Liver (tissue), 9 donors: Measurements from ENCODE around the gene FAXDC2. TPM values are rescaled to one million over a fixed set of nuclear protein-coding genes. Genes with fewer than 3 reads are reported as not detected.

Source experiments
- DNase-seq: peaks from one replicate; pipeline ENCODE4 v3.0.0-alpha.2; 2017; ENCODE audit warnings: low spot score
- H3K27ac ChIP-seq, 2 donors: one replicate each; pipeline ENCODE4 v1.7.0; 2013; ENCODE audit warnings: inconsistent platforms in 2 of 2, low read length in 2 of 2, control low read depth in 1 of 2, low read depth in 1 of 2, mild to moderate bottlenecking in 1 of 2
- H3K27me3 ChIP-seq, 4 donors: one replicate each; pipeline versions ENCODE4 v1.6.1 to v1.7.0; 2013; ENCODE audit warnings: low read length in 3 of 4, inconsistent platforms in 1 of 4, mild to moderate bottlenecking in 1 of 4, moderate library complexity in 1 of 4; ENCODE audit not compliant: control insufficient read depth in 4 of 4, insufficient read depth in 4 of 4
- H3K36me3 ChIP-seq, 4 donors: one replicate each; pipeline versions ENCODE4 v1.6.1 to v1.7.0; 2013; ENCODE audit warnings: low read length in 3 of 4, mild to moderate bottlenecking in 3 of 4, low read depth in 1 of 4, moderate library complexity in 1 of 4; ENCODE audit not compliant: control insufficient read depth in 4 of 4, insufficient read depth in 3 of 4
- H3K4me1 ChIP-seq, 4 donors: one replicate each; pipeline versions ENCODE4 v1.6.1 to v1.7.0; 2013; ENCODE audit warnings: low read length in 3 of 4, mild to moderate bottlenecking in 3 of 4, moderate library complexity in 1 of 4; ENCODE audit not compliant: control insufficient read depth in 4 of 4, insufficient read depth in 4 of 4
- H3K4me3 ChIP-seq, 3 donors: one replicate each; pipeline versions ENCODE4 v1.6.1 to v1.7.0; 2013; ENCODE audit warnings: low read length in 3 of 3, control low read depth in 1 of 3, low read depth in 1 of 3, mild to moderate bottlenecking in 1 of 3
- H3K9ac ChIP-seq, 2 donors: one replicate each; pipeline ENCODE4 v1.7.0; 2013; ENCODE audit warnings: low read length in 2 of 2, mild to moderate bottlenecking in 2 of 2, moderate library complexity in 2 of 2, control low read depth in 1 of 2, low read depth in 1 of 2
- H3K9me3 ChIP-seq, 4 donors: one replicate each; pipeline versions ENCODE4 v1.6.1 to v1.7.0; 2013; ENCODE audit warnings: low read length in 3 of 4; ENCODE audit not compliant: control insufficient read depth in 4 of 4
- EGR1 ChIP-seq, 2 donors: IDR thresholded peaks; 2 replicates each; pipeline ENCODE4 v1.6.1; 2016 to 2018; ENCODE audit warnings: antibody characterized with exemption in 2 of 2, low read depth in 2 of 2
- FOXA1 ChIP-seq: IDR thresholded peaks from 2 replicates; pipeline ENCODE4 v1.6.1; 2016; ENCODE audit warnings: antibody characterized with exemption
- FOXA2 ChIP-seq: IDR thresholded peaks from 2 replicates; pipeline ENCODE4 v1.6.1; 2016; ENCODE audit warnings: antibody characterized with exemption
- GABPA ChIP-seq, 2 donors: IDR thresholded peaks in 1 of 2; conservative IDR thresholded peaks in 1 of 2; 2 replicates each; pipeline ENCODE4 v1.6.1; 2016; ENCODE audit warnings: antibody characterized with exemption in 2 of 2, mild to moderate bottlenecking in 1 of 2, moderate library complexity in 1 of 2
- HNF4A ChIP-seq, 2 donors: conservative IDR thresholded peaks; 2 replicates each; pipeline ENCODE4 v1.6.1; 2016; ENCODE audit warnings: antibody characterized with exemption in 2 of 2, mild to moderate bottlenecking in 2 of 2
- HNF4G ChIP-seq: IDR thresholded peaks from 2 replicates; pipeline ENCODE4 v1.6.1; 2016; ENCODE audit warnings: antibody characterized with exemption
- JUND ChIP-seq, 2 donors: IDR thresholded peaks; 2 replicates each; pipeline ENCODE4 v1.6.1; 2016; ENCODE audit warnings: antibody characterized with exemption in 2 of 2
- NR2F2 ChIP-seq: IDR thresholded peaks from 2 replicates; pipeline ENCODE4 v1.6.1; 2016; ENCODE audit warnings: antibody characterized with exemption
- REST ChIP-seq: IDR thresholded peaks from 2 replicates; pipeline ENCODE4 v1.6.1; 2016; ENCODE audit warnings: antibody characterized with exemption, mild to moderate bottlenecking
- RXRA ChIP-seq, 2 donors: IDR thresholded peaks; 2 replicates each; pipeline ENCODE4 v1.6.1; 2017 to 2018; ENCODE audit warnings: antibody characterized with exemption in 2 of 2, mild to moderate bottlenecking in 1 of 2
- SP1 ChIP-seq: IDR thresholded peaks from 2 replicates; pipeline ENCODE4 v1.6.1; 2018; ENCODE audit warnings: antibody characterized with exemption, mild to moderate bottlenecking
- YY1 ChIP-seq: IDR thresholded peaks from 2 replicates; pipeline ENCODE4 v1.6.1; 2016; ENCODE audit warnings: antibody characterized with exemption, mild to moderate bottlenecking
- WGBS: extraction: QIAGEN DNeasy Blood & Tissue Kit; methylation state at CpG from one replicate; pipeline ENCODE4 v1.1.7; 2013; 5-methylcytosine and 5-hydroxymethylcytosine counted together
- polyA plus RNA-seq, 2 donors: library from polyadenylated mRNA; stranded (reverse) in 1 of 2; unstranded in 1 of 2; fragments of 200-250 nt in 1 of 2; fragments of >200 nt in 1 of 2; fragmentation: Nextera tagmentation in 1 of 2; extraction: Ambion mirVana in 1 of 2; gene quantifications; one replicate each; pipeline versions ENCODE4 v1.2.1 to v1.2.3, GENCODE V29; 2013 to 2015
- total RNA-seq, 2 donors: library from RNA; depleted of rRNA; stranded (reverse); fragments of >200 nt; gene quantifications; one replicate each; pipeline ENCODE4 v1.2.3, GENCODE V29; 2014
- TF ChIP-seq, protein P1 (sequence below): IDR thresholded peaks from 2 replicates; pipeline ENCODE4 v1.6.1; 2016; ENCODE audit warnings: antibody characterized with exemption
- TF ChIP-seq, protein P2 (sequence below): IDR thresholded peaks from 2 replicates; pipeline ENCODE4 v1.6.1; 2016; ENCODE audit warnings: antibody characterized with exemption
- TF ChIP-seq, protein P3 (sequence below): fragments of 150-350 bp; IDR thresholded peaks from 2 replicates; pipeline ENCODE4 v1.5.1; 2017; ENCODE audit warnings: improper control_type of control experiment, low read depth, low read length; ENCODE audit not compliant: missing input control
- donor health status: healthy.
- donor health status: healthy.
- donor health status: healthy.
- donor health status: healthy.
- donor health status: healthy.

FAXDC2 gene
- total and polyA plus RNA-seq, 4 donors = 27.5 to 110 (median 64.5) TPM

DNA sequence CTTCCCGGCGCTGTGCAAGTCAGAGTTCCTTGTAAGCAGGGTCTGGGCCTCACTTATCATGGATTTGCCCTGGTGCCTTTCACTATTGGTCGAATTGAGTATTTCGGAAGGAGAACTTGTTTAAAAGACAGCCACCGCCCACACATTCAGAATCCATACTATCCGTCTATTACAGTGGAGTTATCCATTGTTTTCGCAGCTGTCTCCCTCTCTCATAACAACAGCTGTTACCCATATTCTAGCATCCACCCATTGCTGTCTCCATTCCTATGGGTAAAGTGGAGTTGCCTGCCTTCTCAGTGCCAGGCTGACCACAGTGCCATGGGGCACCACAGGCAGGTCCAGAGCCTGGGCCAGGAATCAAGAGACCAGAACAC lies 20.2 kb downstream of the FAXDC2 start:
- Histone ChIP-seq H3K27ac (no peak overlapping the region), H3K9me3 (no peaks in the 10 kb centered on the region), H3K27me3 (no peaks in the 10 kb centered on the region), H3K36me3 (peaks cover 3 to 27% (median 21%) of the 10 kb centered on the region in 4 donors), H3K9ac (no peak overlapping the region), H3K4me1 (peaks cover 3 to 10% (median 8%) of the 10 kb centered on the region in 4 donors), H3K4me3 (no peak overlapping the region)
- TF ChIP-seq NR2F2 = no peak
- TF ChIP-seq, protein P1, sequence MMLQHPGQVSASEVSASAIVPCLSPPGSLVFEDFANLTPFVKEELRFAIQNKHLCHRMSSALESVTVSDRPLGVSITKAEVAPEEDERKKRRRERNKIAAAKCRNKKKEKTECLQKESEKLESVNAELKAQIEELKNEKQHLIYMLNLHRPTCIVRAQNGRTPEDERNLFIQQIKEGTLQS = no peak
- no peak for DNase-seq
- WGBS = 84% methylated on average over 7 of the region's 7 CpGs

GRCh38 chr5:154829589-154830218 lies 20.7 kb downstream of the FAXDC2 start:
- peaks cover 2 to 5% (median 4%) of the 10 kb centered on the region in 4 donors for H3K4me1 ChIP-seq
- H3K9ac ChIP-seq = no peak overlapping the region
- H3K36me3 ChIP-seq = peaks cover 3 to 27% (median 21%) of the 10 kb centered on the region in 4 donors
- 83% methylated on average over 4 of the region's 4 CpGs for WGBS
- H3K27me3 ChIP-seq = no peaks in the 10 kb centered on the region
- DNase-seq = no peak
- no peak overlapping the region for H3K4me3 ChIP-seq
- TF ChIP-seq, protein P2, sequence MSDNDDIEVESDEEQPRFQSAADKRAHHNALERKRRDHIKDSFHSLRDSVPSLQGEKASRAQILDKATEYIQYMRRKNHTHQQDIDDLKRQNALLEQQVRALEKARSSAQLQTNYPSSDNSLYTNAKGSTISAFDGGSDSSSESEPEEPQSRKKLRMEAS = no peak
- no peak for TF ChIP-seq FOXA2
- TF ChIP-seq RXRA (IDR thresholded peaks at IDR 0.05) = no peak
- TF ChIP-seq HNF4A (conservative IDR thresholded peaks at IDR 0.05) = no peak
- TF ChIP-seq EGR1 (IDR thresholded peaks at IDR 0.05; ENCODE audit: low read depth in 2 of 2) = no peak
- TF ChIP-seq JUND (IDR thresholded peaks at IDR 0.05) = no peak
- TF ChIP-seq, protein P3, sequence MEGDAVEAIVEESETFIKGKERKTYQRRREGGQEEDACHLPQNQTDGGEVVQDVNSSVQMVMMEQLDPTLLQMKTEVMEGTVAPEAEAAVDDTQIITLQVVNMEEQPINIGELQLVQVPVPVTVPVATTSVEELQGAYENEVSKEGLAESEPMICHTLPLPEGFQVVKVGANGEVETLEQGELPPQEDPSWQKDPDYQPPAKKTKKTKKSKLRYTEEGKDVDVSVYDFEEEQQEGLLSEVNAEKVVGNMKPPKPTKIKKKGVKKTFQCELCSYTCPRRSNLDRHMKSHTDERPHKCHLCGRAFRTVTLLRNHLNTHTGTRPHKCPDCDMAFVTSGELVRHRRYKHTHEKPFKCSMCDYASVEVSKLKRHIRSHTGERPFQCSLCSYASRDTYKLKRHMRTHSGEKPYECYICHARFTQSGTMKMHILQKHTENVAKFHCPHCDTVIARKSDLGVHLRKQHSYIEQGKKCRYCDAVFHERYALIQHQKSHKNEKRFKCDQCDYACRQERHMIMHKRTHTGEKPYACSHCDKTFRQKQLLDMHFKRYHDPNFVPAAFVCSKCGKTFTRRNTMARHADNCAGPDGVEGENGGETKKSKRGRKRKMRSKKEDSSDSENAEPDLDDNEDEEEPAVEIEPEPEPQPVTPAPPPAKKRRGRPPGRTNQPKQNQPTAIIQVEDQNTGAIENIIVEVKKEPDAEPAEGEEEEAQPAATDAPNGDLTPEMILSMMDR = no peak
- TF ChIP-seq FOXA1 = no peak
- no peak for TF ChIP-seq REST
- TF ChIP-seq HNF4G = no peak
- no peak for TF ChIP-seq YY1
- no peak for TF ChIP-seq SP1
- TF ChIP-seq, protein P1 = no peak
- no peak for TF ChIP-seq GABPA (IDR thresholded peaks at IDR 0.05 in 1 of 2, conservative IDR thresholded peaks at IDR 0.05 in 1 of 2)
- no peaks in the 10 kb centered on the region for H3K9me3 ChIP-seq
- H3K27ac ChIP-seq = no peak overlapping the region
